Prostate gland (tissue), 2 donors: ENCODE measurements around the gene CTNNA2. TPM values are rescaled to one million over a fixed set of nuclear protein-coding genes. Genes with fewer than 3 reads are reported as not detected.

Experiments
- DNase-seq: peaks from one replicate; pipeline ENCODE4 v3.0.0-alpha.2; 2019; ENCODE audit warnings: low spot score
- H3K27ac ChIP-seq, 2 donors: fragments of 200-600 bp; sonication (generic); 2 replicates each; pipeline ENCODE4 v1.5.1; 2017 to 2019
- H3K27me3 ChIP-seq: fragments of 200-600 bp; sonication (generic); replicated peaks from 2 replicates; pipeline ENCODE4 v1.5.1; 2019; ENCODE audit not compliant: insufficient read depth
- H3K36me3 ChIP-seq, 2 donors: fragments of 200-600 bp; sonication (generic); 1 replicate in 1 of 2; 2 replicates in 1 of 2; pipeline versions ENCODE4 v1.5.1 to v1.8.1; 2017 to 2019
- H3K4me1 ChIP-seq: fragments of 200-600 bp; sonication (generic); replicated peaks from 2 replicates; pipeline ENCODE4 v1.5.1; 2019
- H3K4me3 ChIP-seq, 2 donors: fragments of 200-600 bp; sonication (generic); 2 replicates each; pipeline ENCODE4 v1.5.1; 2017 to 2019
- H3K9me3 ChIP-seq: fragments of 200-600 bp; sonication (generic); 2 replicates; pipeline ENCODE4 v1.5.1; 2017
- CTCF ChIP-seq, 4 experiments: fragments of 200-600 bp in 2 of 4; fragments of 450-650 bp in 2 of 4; sonication (generic) in 2 of 4; IDR thresholded peaks; 1 replicate in 3 of 4; 2 replicates in 1 of 4; pipeline ENCODE4 v1.5.1; 2016 to 2019; ENCODE audit warnings: antibody characterized with exemption in 4 of 4, mild to moderate bottlenecking in 2 of 4, moderate library complexity in 2 of 4
- POLR2A ChIP-seq: fragments of 450-650 bp; IDR thresholded peaks from one replicate; pipeline ENCODE4 v1.6.1; 2016; ENCODE audit warnings: antibody characterized with exemption, mild to moderate bottlenecking
- POLR2AphosphoS5 ChIP-seq: sonication (generic); formaldehyde crosslinking; IDR thresholded peaks from one replicate; pipeline ENCODE4 v1.6.1; 2017; ENCODE audit warnings: antibody characterized with exemption
- WGBS: methylation state at CpG from one replicate; pipeline ENCODE4 v1.1.5; 2018; 5-methylcytosine and 5-hydroxymethylcytosine counted together
- intact Hi-C: fragments of 100-400 bp; cut with DNase I; formaldehyde crosslinking; loops from one replicate; pipeline ENCODE4 v1.14.2; 2022
- total RNA-seq, 2 donors: library from RNA; depleted of rRNA; stranded (reverse); fragments of >200 nt; gene quantifications; one replicate each; pipeline ENCODE4 v1.1.0, GENCODE V29; 2016

CTNNA2 gene
- total RNA-seq, 2 donors from 2014 or later = 24.3 TPM; not detected in 1

GRCh38 chr2:80019571-80020460, 507.0 kb downstream of the CTNNA2 start:
- WGBS = 62% methylated on average over 6 of the region's 6 CpGs
- TF ChIP-seq POLR2A (no peak), POLR2AphosphoS5 (no peak), CTCF (IDR thresholded peaks at IDR 0.05) (no peak)
- intact Hi-C loops = no loop called here
- H3K36me3 ChIP-seq = no peaks in the 10 kb centered on the region
- H3K27ac ChIP-seq = no peak overlapping the region
- H3K9me3 ChIP-seq = no peaks in the 10 kb centered on the region
- H3K4me3 ChIP-seq = no peak overlapping the region
- DNase-seq = no peak
- H3K4me1 ChIP-seq = peaks cover 5% of the 10 kb centered on the region
- no peaks in the 10 kb centered on the region for H3K27me3 ChIP-seq

GRCh38 chr2:80022018-80022417, 509.2 kb downstream of the CTNNA2 start:
- WGBS = 61% methylated on average over 2 of the region's 2 CpGs
- DNase-seq = no peak
- no peaks in the 10 kb centered on the region for H3K27me3 ChIP-seq
- intact Hi-C loops = no loop called here
- H3K27ac ChIP-seq = no peak overlapping the region
- no peak overlapping the region for H3K4me3 ChIP-seq
- H3K9me3 ChIP-seq = no peaks in the 10 kb centered on the region
- no peaks in the 10 kb centered on the region for H3K36me3 ChIP-seq
- H3K4me1 ChIP-seq = peaks cover 5% of the 10 kb centered on the region
- TF ChIP-seq CTCF (IDR thresholded peaks at IDR 0.05) = no peak
- no peak for TF ChIP-seq POLR2AphosphoS5
- TF ChIP-seq POLR2A = no peak

DNA sequence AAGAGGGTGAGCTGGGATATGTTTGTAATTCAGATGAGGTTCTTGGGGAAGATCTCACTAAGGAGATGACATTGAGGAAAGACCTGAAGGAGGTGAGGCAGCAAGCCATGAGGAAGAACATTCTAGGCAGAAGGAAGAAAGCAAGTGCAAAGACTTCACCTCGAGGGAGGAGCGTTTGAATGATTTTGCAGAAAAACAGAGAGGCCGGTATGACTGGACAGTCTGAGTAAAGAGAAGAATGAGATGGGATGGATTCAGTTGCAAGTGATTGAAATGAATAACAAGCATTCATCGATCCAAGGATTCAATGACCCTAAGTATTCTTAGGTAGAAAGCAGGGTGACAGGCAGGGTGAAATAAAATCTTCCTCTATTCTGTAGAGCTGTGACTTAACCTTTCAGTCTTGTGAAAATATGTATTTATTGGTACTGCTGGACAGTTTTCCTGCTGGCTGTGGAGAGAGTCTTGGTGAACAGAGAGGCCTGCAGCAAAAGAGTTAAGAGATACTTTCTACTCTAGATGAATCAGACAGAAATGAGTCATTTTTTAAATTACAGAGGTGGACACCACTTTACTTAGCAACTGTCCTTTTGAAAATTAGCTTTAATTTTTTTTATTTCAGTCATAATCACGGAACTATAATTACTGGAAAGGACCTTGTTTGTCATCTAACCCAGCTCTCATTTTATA, 513.3 kb downstream of the CTNNA2 start:
- Histone ChIP-seq H3K36me3 (no peaks in the 10 kb centered on the region), H3K27ac (no peak overlapping the region), H3K4me1 (no peaks in the 10 kb centered on the region), H3K27me3 (no peaks in the 10 kb centered on the region), H3K9me3 (no peaks in the 10 kb centered on the region), H3K4me3 (no peak overlapping the region)
- intact Hi-C loops = no loop called here
- TF ChIP-seq POLR2A (no peak), CTCF (IDR thresholded peaks at IDR 0.05) (no peak), POLR2AphosphoS5 (no peak)
- WGBS = 79% methylated on average over 5 of the region's 5 CpGs
- no peak for DNase-seq

GRCh38 chr2:80028051-80028450, 515.2 kb downstream of the CTNNA2 start:
- 90% methylated on average over 3 of the region's 3 CpGs for WGBS
- Histone ChIP-seq H3K4me3 (no peak overlapping the region), H3K9me3 (no peaks in the 10 kb centered on the region), H3K27me3 (no peaks in the 10 kb centered on the region), H3K4me1 (no peaks in the 10 kb centered on the region), H3K36me3 (no peaks in the 10 kb centered on the region), H3K27ac (no peak overlapping the region)
- no peak for DNase-seq
- intact Hi-C loops = no loop called here
- TF ChIP-seq POLR2A (no peak), CTCF (IDR thresholded peaks at IDR 0.05) (no peak), POLR2AphosphoS5 (no peak)

- no peaks in the 10 kb centered on the region for H3K27me3 ChIP-seq
- DNase-seq = no peak
- H3K9me3 ChIP-seq = no peaks in the 10 kb centered on the region
- no peaks in the 10 kb centered on the region for H3K4me1 ChIP-seq
- H3K27ac ChIP-seq = no peak overlapping the region
- H3K4me3 ChIP-seq = no peak overlapping the region
- no peak for TF ChIP-seq CTCF (IDR thresholded peaks at IDR 0.05)
- TF ChIP-seq POLR2A = no peak
- TF ChIP-seq POLR2AphosphoS5 = no peak
- intact Hi-C loops = no loop called here
- no peaks in the 10 kb centered on the region for H3K36me3 ChIP-seq
Observed at GRCh38 chr2:80028584-80028983, 515.7 kb downstream of the CTNNA2 start.
